Measurements from ENCODE around the gene OR2H1. TPM values are rescaled to one million over a fixed set of nuclear protein-coding genes. Genes with fewer than 3 reads are reported as not detected.

OR2H1 gene
- total RNA-seq, 1 experiment from 2014 or later = not detected

DNA sequence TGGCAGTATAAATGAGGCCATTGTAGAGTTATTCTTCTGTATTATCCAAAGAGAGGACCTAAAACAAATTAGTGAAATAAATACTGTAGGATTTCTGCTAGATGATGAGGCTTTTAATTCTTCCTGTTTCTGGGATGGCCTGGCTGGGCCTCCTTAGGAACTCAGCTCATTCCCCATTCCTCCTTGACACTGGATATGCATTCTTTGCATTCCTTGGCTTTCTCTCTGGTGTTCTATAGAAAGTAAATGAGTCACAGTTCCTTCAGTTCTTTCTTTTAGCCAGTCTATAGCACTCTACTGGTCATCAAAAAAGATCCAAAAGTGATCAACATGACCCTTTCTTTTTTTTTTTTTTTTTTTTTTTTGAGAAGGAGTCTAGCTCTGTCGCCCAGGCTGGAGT, 9.3 kb upstream of the OR2H1 start:
- Mint-ChIP-seq H3K4me1 (ENCODE audit: low read depth, unreplicated experiment) (no peaks in the 10 kb centered on the region), H3K27ac (ENCODE audit: unreplicated experiment) (no peak overlapping the region), H3K9me3 (ENCODE audit: unreplicated experiment) (peaks cover 15% of the 10 kb centered on the region), H3K4me3 (ENCODE audit: unreplicated experiment) (no peak overlapping the region), H3K27me3 (ENCODE audit: insufficient read depth, unreplicated experiment) (peaks cover 4% of the 10 kb centered on the region), H3K36me3 (ENCODE audit: insufficient read depth, unreplicated experiment) (no peaks in the 10 kb centered on the region)
- Histone ChIP-seq H3K4me1 (no peaks in the 10 kb centered on the region), H3K9me3 (no peaks in the 10 kb centered on the region), H3K4me3 (ENCODE audit: low read depth, low read length) (no peak overlapping the region), H3K27me3 (replicated peaks; ENCODE audit: control insufficient read depth, insufficient read depth, low read length) (no peaks in the 10 kb centered on the region), H3K36me3 (ENCODE audit: control insufficient read depth, insufficient read depth, low read length) (no peaks in the 10 kb centered on the region)
- POLR2A ChIA-PET = no interaction called here
- DNase-seq = no peak
- no TSS peak for BruUV-seq (replicated peaks)
- intact Hi-C loops (cut with micrococcal nuclease; ENCODE audit: unreplicated experiment) = no loop called here
- CTCF ChIA-PET = interaction anchor here (0.8 kb wide), 1 partner anchor 21 kb away, joined by 8 read pairs; no protein-coding TSS in a partner anchor
- no peak for TF ChIP-seq CTCF (IDR thresholded peaks at IDR 0.05; ENCODE audit: insufficient read depth in 1 of 2, low read depth in 1 of 2, low read length in 1 of 2, severe bottlenecking in 1 of 2, unreplicated experiment in 1 of 2)

- DNase-seq = no peak
- POLR2A ChIA-PET = no interaction called here
- Mint-ChIP-seq H3K36me3 (ENCODE audit: insufficient read depth, unreplicated experiment) (no peaks in the 10 kb centered on the region), H3K4me1 (ENCODE audit: low read depth, unreplicated experiment) (no peaks in the 10 kb centered on the region), H3K9me3 (ENCODE audit: unreplicated experiment) (no peaks in the 10 kb centered on the region), H3K27ac (ENCODE audit: unreplicated experiment) (no peak overlapping the region), H3K4me3 (ENCODE audit: unreplicated experiment) (no peak overlapping the region), H3K27me3 (ENCODE audit: insufficient read depth, unreplicated experiment) (no peaks in the 10 kb centered on the region)
- no peaks in the 10 kb centered on the region for H3K4me1 ChIP-seq
- intact Hi-C loops (cut with micrococcal nuclease; ENCODE audit: unreplicated experiment) = no loop called here
- H3K36me3 ChIP-seq (ENCODE audit: control insufficient read depth, insufficient read depth, low read length) = no peaks in the 10 kb centered on the region
- no peak for TF ChIP-seq CTCF (IDR thresholded peaks at IDR 0.05; ENCODE audit: insufficient read depth in 1 of 2, low read depth in 1 of 2, low read length in 1 of 2, severe bottlenecking in 1 of 2, unreplicated experiment in 1 of 2)
- H3K9me3 ChIP-seq = no peaks in the 10 kb centered on the region
- no peaks in the 10 kb centered on the region for H3K27me3 ChIP-seq (replicated peaks; ENCODE audit: control insufficient read depth, insufficient read depth, low read length)
- no TSS peak for BruUV-seq (replicated peaks)
- CTCF ChIA-PET = no interaction called here
- no peak overlapping the region for H3K4me3 ChIP-seq (ENCODE audit: low read depth, low read length)
These were observed 5.3 kb upstream of the OR2H1 start for GRCh38 chr6:29451471-29452193.

- Mint-ChIP-seq H3K27ac (ENCODE audit: unreplicated experiment) (no peak overlapping the region), H3K27me3 (ENCODE audit: insufficient read depth, unreplicated experiment) (peaks cover 11% of the 10 kb centered on the region), H3K4me3 (ENCODE audit: unreplicated experiment) (no peak overlapping the region), H3K4me1 (ENCODE audit: low read depth, unreplicated experiment) (no peaks in the 10 kb centered on the region), H3K9me3 (ENCODE audit: unreplicated experiment) (no peaks in the 10 kb centered on the region), H3K36me3 (ENCODE audit: insufficient read depth, unreplicated experiment) (no peaks in the 10 kb centered on the region)
- no TSS peak for BruUV-seq (replicated peaks)
- ChIA-PET CTCF (no interaction called here), POLR2A (no interaction called here)
- TF ChIP-seq CTCF (IDR thresholded peaks at IDR 0.05; ENCODE audit: insufficient read depth in 1 of 2, low read depth in 1 of 2, low read length in 1 of 2, severe bottlenecking in 1 of 2, unreplicated experiment in 1 of 2) = no peak
- Histone ChIP-seq H3K4me1 (no peaks in the 10 kb centered on the region), H3K36me3 (ENCODE audit: control insufficient read depth, insufficient read depth, low read length) (no peaks in the 10 kb centered on the region), H3K4me3 (ENCODE audit: low read depth, low read length) (no peak overlapping the region), H3K9me3 (no peaks in the 10 kb centered on the region), H3K27me3 (replicated peaks; ENCODE audit: control insufficient read depth, insufficient read depth, low read length) (no peaks in the 10 kb centered on the region)
- no peak for DNase-seq
- intact Hi-C loops (cut with micrococcal nuclease; ENCODE audit: unreplicated experiment) = no loop called here
These were observed 4.3 kb downstream of the OR2H1 start for GRCh38 chr6:29461021-29461814.

All from Caco-2 (cell line).